ENCODE results near the gene MSI2.
"Not testable (repeated sequence)": the region's sequence is repeated elsewhere in the genome, so short reads cannot be mapped to it uniquely, and the experiment has no call there.

The MSI2 gene

GRCh38 chr17:57288040-57288772 lies 31.9 kb downstream of the MSI2 start:
- peaks cover 52% of the 10 kb centered on the region for H3K4me1 Mint-ChIP-seq
- H3K27me3 Mint-ChIP-seq = no peaks in the 10 kb centered on the region
- no peak for ATAC-seq
- no peak overlapping the region for H3K4me3 Mint-ChIP-seq
- H3K27ac Mint-ChIP-seq = no peak overlapping the region
- no peaks in the 10 kb centered on the region for H3K9me3 Mint-ChIP-seq
- peaks cover 42% of the 10 kb centered on the region for H3K36me3 Mint-ChIP-seq

DNA sequence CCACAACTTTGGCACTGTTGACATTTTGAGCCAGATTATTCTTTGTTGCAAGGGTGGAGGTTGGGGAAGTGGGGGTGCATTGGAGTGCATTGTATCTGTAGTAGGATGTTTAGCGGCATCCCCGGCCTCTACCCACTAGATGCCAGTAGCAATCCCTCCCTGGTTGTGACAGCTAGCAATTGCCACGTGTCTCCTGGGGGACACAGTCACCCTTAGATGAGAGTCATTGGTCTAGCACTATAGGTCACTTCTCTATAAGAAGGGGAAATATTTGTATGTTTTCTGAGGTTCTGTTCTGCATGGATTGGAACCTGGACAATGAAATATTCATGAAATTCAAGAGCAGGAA lies 32.4 kb downstream of the MSI2 start:
- Mint-ChIP-seq H3K27me3 (no peaks in the 10 kb centered on the region), H3K36me3 (peaks cover 37% of the 10 kb centered on the region), H3K4me1 (peaks cover 47% of the 10 kb centered on the region), H3K4me3 (no peak overlapping the region), H3K9me3 (no peaks in the 10 kb centered on the region), H3K27ac (no peak overlapping the region)
- ATAC-seq = no peak

DNA sequence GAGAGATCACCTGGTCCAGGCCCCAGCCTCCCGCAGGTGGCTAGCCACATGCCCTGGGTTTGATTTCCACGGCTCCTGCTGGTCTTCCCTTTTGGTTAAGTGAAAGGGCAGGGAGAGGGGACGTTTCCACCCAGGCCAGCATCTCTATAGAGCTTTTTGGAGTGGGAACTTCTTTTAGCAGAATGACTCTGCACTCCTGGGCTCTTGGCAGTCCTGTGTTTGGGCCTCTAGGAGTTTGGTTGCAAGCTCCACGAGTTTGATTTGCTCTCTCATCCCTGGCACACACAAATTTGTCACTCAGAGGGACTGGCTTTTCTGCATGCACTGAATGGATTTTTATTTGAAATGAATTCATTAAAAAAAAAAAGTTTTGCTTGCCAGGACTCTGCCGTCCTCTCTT lies 32.8 kb downstream of the MSI2 start:
- H3K27ac Mint-ChIP-seq = no peak overlapping the region
- H3K4me3 Mint-ChIP-seq = no peak overlapping the region
- no peaks in the 10 kb centered on the region for H3K9me3 Mint-ChIP-seq
- peaks cover 40% of the 10 kb centered on the region for H3K36me3 Mint-ChIP-seq
- H3K27me3 Mint-ChIP-seq = no peaks in the 10 kb centered on the region
- no peak for ATAC-seq
- H3K4me1 Mint-ChIP-seq = peaks cover 49% of the 10 kb centered on the region

GRCh38 chr17:57289613-57290012 lies 33.3 kb downstream of the MSI2 start:
- ATAC-seq = no peak
- Mint-ChIP-seq H3K4me1 (peaks cover 49% of the 10 kb centered on the region), H3K9me3 (no peaks in the 10 kb centered on the region), H3K27ac (no peak overlapping the region), H3K4me3 (no peak overlapping the region), H3K27me3 (no peaks in the 10 kb centered on the region), H3K36me3 (peaks cover 45% of the 10 kb centered on the region)

GRCh38 chr17:57290981-57291380 lies 34.7 kb downstream of the MSI2 start:
- peaks cover 54% of the 10 kb centered on the region for H3K36me3 Mint-ChIP-seq

DNA sequence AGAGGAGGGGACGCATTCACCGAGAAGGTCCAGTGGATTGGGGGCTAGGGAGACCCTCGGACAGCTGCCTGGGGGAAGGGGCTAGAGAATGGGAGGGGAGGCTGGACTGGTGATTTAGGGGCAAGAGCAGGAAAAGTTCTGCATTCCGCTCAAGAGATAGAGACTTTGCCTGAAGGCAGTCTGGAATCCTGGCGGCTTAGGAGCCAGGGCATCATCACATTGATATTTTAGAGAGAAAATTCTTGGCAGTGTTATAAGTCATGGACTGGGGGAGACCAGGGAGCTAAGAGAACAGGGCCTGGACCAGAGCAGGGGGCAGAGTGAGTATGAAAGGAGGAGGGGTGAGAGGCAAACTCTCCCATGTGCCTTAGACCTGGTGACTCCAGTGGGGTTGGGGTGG lies 35.8 kb downstream of the MSI2 start:
- no peaks in the 10 kb centered on the region for H3K27me3 Mint-ChIP-seq
- no peak overlapping the region for H3K4me3 Mint-ChIP-seq
- ATAC-seq = no peak
- no peak overlapping the region for H3K27ac Mint-ChIP-seq
- peaks cover 42% of the 10 kb centered on the region for H3K4me1 Mint-ChIP-seq
- H3K9me3 Mint-ChIP-seq = no peaks in the 10 kb centered on the region
- peaks cover 57% of the 10 kb centered on the region for H3K36me3 Mint-ChIP-seq

More at GRCh38 chr17:57290981-57291380, 34.7 kb downstream of the MSI2 start:
- Mint-ChIP-seq H3K4me3 (no peak overlapping the region), H3K27me3 (no peaks in the 10 kb centered on the region), H3K9me3 (no peaks in the 10 kb centered on the region), H3K4me1 (peaks cover 46% of the 10 kb centered on the region), H3K27ac (no peak overlapping the region)
- no peak for ATAC-seq

GRCh38 chr17:57293077-57293476 lies 36.8 kb downstream of the MSI2 start:
- no peak for ATAC-seq
- no peak overlapping the region for H3K27ac Mint-ChIP-seq
- H3K4me3 Mint-ChIP-seq = no peak overlapping the region
- H3K27me3 Mint-ChIP-seq = no peaks in the 10 kb centered on the region
- peaks cover 36% of the 10 kb centered on the region for H3K4me1 Mint-ChIP-seq
- peaks cover 4% of the 10 kb centered on the region for H3K9me3 Mint-ChIP-seq
- peaks cover 61% of the 10 kb centered on the region for H3K36me3 Mint-ChIP-seq

DNA sequence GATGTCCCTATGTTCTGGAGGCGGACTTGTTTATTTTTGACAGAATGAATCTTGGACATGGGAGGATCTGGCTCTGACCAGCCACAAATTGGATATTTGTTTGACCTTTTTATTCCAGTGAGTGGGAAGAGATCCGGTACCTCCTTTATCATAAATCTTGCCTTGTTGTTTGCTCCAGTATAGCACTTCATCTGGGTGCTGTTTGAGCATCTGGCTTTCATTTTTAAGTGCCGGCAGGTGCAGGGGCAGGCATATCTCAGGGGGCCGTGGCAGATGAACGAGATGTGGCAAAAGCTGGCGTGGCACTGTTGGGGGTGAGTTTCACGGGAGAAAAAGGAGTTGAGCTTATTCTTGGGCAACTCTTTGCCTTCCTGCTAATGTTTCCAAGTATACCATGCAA lies 37.8 kb downstream of the MSI2 start:
- Mint-ChIP-seq H3K9me3 (peaks cover 4% of the 10 kb centered on the region), H3K4me3 (no peak overlapping the region), H3K27me3 (no peaks in the 10 kb centered on the region), H3K27ac (no peak overlapping the region), H3K4me1 (peaks cover 30% of the 10 kb centered on the region), H3K36me3 (peaks cover 71% of the 10 kb centered on the region)
- ATAC-seq = no peak

DNA sequence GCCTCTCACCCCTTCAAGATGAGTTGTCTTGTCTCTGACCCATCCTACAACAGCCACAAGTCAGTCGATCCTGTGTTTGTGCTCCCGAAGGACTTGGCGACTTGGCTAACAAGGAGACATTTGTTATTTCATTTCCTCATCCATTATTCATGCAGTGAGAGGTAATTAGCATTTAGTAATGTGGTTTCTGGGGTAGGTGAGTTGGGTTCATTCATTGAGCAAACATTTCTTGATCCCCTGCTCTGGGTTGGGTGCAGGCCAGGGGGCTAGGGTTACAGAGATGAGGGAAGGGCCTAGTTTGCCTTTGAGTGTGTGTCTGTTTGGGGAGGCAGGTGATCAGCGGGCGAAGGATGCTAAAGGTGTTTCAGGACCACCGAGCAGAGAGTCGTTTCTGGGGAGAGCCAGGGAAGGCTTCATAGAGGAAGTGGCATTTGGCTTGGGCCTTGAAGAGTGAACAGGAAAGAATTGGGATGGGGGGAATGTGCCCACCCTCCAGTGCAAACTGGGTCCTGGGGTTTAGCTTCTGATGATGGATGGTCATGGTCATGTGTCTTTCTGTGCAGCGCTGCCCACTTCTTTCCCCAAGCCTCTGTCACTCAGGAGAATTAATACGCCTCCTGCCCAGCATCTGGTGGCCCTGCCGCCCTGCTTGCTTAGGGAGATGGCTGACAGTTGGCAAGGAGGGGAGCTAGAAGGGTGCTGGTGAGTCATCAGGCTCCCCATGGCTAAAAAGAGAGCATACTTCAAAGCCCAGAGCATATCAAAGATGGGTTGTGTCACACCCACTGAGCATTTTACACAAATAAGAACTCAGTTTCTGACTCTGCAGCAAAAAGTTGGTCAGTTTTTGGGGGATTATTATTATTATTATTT lies 38.5 kb downstream of the MSI2 start:
- Mint-ChIP-seq H3K4me3 (no peak overlapping the region), H3K27ac (no peak overlapping the region)

DNA sequence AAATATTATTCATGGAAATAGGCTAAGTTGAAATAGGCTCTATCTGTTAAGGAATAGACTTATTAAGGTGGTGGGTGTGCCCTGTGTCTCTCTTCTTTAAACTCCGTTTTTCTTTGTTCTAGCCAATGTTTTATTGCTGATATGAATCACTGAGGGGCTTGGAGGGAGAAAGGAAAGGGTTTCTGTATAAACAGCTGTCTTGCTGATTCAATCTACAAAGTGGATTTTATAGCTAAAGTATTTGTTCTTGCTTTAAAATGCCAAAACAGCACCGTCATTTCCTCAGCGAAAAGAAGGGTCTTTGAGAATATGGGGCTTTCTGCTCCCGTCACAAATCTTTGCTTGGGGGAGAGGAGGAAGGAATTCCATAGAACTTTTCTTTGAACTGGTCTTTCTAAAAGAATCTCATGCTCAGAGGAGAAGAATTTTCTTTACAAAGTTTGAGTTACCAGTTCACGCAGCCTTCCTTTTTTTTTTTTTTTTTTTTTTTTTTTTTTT lies 39.3 kb downstream of the MSI2 start:
- Mint-ChIP-seq H3K9me3 (peaks cover 9% of the 10 kb centered on the region), H3K4me3 (no peak overlapping the region), H3K4me1 (peaks cover 24% of the 10 kb centered on the region), H3K36me3 (peaks cover 79% of the 10 kb centered on the region), H3K27me3 (no peaks in the 10 kb centered on the region), H3K27ac (no peak overlapping the region)
- ATAC-seq = no peak

More for the DNA sequence above, 38.5 kb downstream of the MSI2 start:
- Mint-ChIP-seq H3K36me3 (peaks cover 71% of the 10 kb centered on the region), H3K27me3 (no peaks in the 10 kb centered on the region), H3K4me1 (peaks cover 24% of the 10 kb centered on the region), H3K9me3 (peaks cover 5% of the 10 kb centered on the region)
- ATAC-seq = no peak

- H3K9me3 Mint-ChIP-seq = peaks cover 9% of the 10 kb centered on the region
- H3K36me3 Mint-ChIP-seq = peaks cover 80% of the 10 kb centered on the region
- H3K27ac Mint-ChIP-seq = no peak overlapping the region
- H3K27me3 Mint-ChIP-seq = no peaks in the 10 kb centered on the region
- H3K4me1 Mint-ChIP-seq = peaks cover 24% of the 10 kb centered on the region
- ATAC-seq = no peak
- no peak overlapping the region for H3K4me3 Mint-ChIP-seq
Observed at GRCh38 chr17:57296231-57296630, 39.9 kb downstream of the MSI2 start.

DNA sequence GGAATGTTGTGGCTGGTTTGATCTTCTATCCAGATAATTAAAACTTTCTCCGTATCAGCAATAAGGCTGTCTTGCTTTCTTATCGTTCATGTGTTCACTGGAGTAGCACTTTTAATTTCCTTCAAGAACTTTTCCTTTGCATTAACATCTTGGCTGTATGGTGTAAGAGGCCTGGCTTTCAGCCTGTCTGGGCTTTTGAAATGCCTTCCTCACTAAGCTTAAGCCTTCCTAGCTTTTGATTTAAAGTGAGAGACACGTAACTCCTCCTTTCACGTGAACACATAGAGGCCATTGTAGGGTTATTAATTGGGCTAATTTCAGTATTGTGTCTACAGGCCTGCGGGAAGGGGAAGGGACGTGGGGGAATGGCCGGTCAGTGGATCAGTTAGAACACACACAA lies 42.9 kb downstream of the MSI2 start:
- no peak for ATAC-seq
- no peaks in the 10 kb centered on the region for H3K27me3 Mint-ChIP-seq
- peaks cover 24% of the 10 kb centered on the region for H3K4me1 Mint-ChIP-seq
- peaks cover 76% of the 10 kb centered on the region for H3K36me3 Mint-ChIP-seq
- H3K27ac Mint-ChIP-seq = no peak overlapping the region
- no peak overlapping the region for H3K4me3 Mint-ChIP-seq
- peaks cover 9% of the 10 kb centered on the region for H3K9me3 Mint-ChIP-seq

GRCh38 chr17:57300592-57300991 lies 44.3 kb downstream of the MSI2 start:
- ATAC-seq, H3K4me3 Mint-ChIP-seq, H3K27me3 Mint-ChIP-seq, H3K9me3 Mint-ChIP-seq, H3K27ac Mint-ChIP-seq: not testable (repeated sequence)
- Mint-ChIP-seq H3K36me3 (peaks cover 62% of the 10 kb centered on the region), H3K4me1 (peaks cover 16% of the 10 kb centered on the region)

DNA sequence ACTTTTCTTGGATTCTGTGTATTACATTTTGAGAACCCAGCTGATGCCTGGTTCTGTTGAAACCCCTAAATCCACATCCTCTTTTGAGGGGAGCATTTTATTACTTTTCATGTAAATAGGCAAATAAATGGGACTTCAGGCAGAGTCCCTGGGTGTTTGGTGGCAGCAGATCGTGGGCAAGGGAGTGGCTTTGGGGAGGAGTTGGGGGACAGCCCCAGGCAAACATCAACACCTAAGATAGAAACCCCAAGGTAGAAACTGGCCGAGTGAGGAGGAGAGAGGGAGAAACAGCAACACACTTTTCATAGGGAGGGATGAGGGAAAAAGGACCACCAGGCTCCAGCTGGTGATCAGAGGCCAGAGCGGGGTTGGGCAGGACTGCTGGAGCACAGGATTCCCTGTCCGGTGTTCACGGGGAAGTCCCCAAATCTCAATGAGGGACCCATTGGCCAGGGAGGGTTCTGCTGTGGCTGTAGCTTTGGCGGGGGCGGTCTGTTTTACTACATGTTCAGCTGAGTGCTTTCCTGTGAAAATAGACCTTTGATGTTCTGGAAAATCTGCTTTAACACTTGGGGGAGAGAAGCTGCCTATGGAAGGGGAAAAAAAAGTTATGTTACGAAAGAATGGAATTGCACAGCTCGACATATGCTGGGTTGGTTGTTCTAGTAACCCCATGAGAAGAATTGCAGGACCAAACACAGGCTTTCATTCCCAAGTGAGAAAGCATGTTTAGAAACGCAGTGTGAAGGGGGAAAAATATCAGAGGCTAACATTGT lies 46.6 kb downstream of the MSI2 start:
- no peak overlapping the region for H3K4me3 Mint-ChIP-seq
- H3K4me1 Mint-ChIP-seq = peaks cover 22% of the 10 kb centered on the region
- peaks cover 58% of the 10 kb centered on the region for H3K36me3 Mint-ChIP-seq
- peak overlapping the region; percentile 58 for H3K27ac Mint-ChIP-seq
- peaks cover 6% of the 10 kb centered on the region for H3K9me3 Mint-ChIP-seq
- ATAC-seq = no peak
- H3K27me3 Mint-ChIP-seq = no peaks in the 10 kb centered on the region

GRCh38 chr17:57305144-57305728 lies 48.9 kb downstream of the MSI2 start:
- peaks cover 51% of the 10 kb centered on the region for H3K36me3 Mint-ChIP-seq
- H3K4me1 Mint-ChIP-seq = peaks cover 29% of the 10 kb centered on the region

More at GRCh38 chr17:57305144-57305728, 48.9 kb downstream of the MSI2 start:
- no peak for ATAC-seq
- Mint-ChIP-seq H3K4me3 (no peak overlapping the region), H3K27ac (no peak overlapping the region), H3K27me3 (no peaks in the 10 kb centered on the region), H3K9me3 (peaks cover 3% of the 10 kb centered on the region)

Measured in stimulated activated memory B cell treated with anti-CD40 and anti-IgM and Interleukin-4, amounts not matched to agents 10 μg/mL and 1 μg/mL and 100 μg/mL, for 72 hours (primary cell).